Measurements from ENCODE around the gene SLC30A1.

GRCh38 chr1:211628417-211628816, 49.5 kb upstream of the SLC30A1 start:
- TF ChIP-seq ATF1 (CRISPR knock-in tag; IDR thresholded peaks at IDR 0.05) (no peak), EZH2 (conservative IDR thresholded peaks at IDR 0.05; ENCODE audit: low read depth, low read length) (no peak), KAT8 (CRISPR knock-in tag; IDR thresholded peaks at IDR 0.05) (no peak), CTCF (CRISPR knock-in tag; IDR thresholded peaks at IDR 0.05) (no peak), SMYD3 (CRISPR knock-in tag; IDR thresholded peaks at IDR 0.05) (no peak), ZNF569 (CRISPR knock-in tag; IDR thresholded peaks at IDR 0.05; ENCODE audit: borderline replicate concordance) (no peak), PCBP2 (optimal IDR thresholded peaks at IDR 0.05; ENCODE audit: low read depth, low read length, poor library complexity, severe bottlenecking) (no peak), ZNF207 (IDR thresholded peaks at IDR 0.05; ENCODE audit: borderline replicate concordance) (no peak), ZNF780A (CRISPR knock-in tag; IDR thresholded peaks at IDR 0.05) (no peak), TBL1XR1 (IDR thresholded peaks at IDR 0.05; ENCODE audit: borderline replicate concordance, low read length, partially characterized antibody) (no peak)

Measured in HepG2 (cell line).